Skeletal muscle satellite cell (primary cell): ENCODE data around the gene USP47.
"Not testable (repeated sequence)": the region's sequence is repeated elsewhere in the genome, so short reads cannot be mapped to it uniquely, and the experiment has no call there.

Experiments used
- H3K27me3 ChIP-seq: 2 replicates; pipeline ENCODE4 v1.7.0; 2013; ENCODE audit warnings: low read length; ENCODE audit not compliant: control insufficient read depth, insufficient read depth
- H3K36me3 ChIP-seq: 2 replicates; pipeline ENCODE4 v1.7.0; 2013; ENCODE audit warnings: mild to moderate bottlenecking, control low read depth, low read length; ENCODE audit not compliant: insufficient read depth
- H3K4me1 ChIP-seq: 2 replicates; pipeline ENCODE4 v1.7.0; 2013; ENCODE audit warnings: low read length; ENCODE audit not compliant: control insufficient read depth, insufficient read depth
- H3K4me2 ChIP-seq: 2 replicates; pipeline ENCODE4 v1.7.0; 2013; ENCODE audit warnings: mild to moderate bottlenecking, low read length
- H3K4me3 ChIP-seq: 2 replicates; pipeline ENCODE4 v1.7.0; 2013; ENCODE audit warnings: low read length
- H3K9ac ChIP-seq: 2 replicates; pipeline ENCODE4 v1.7.0; 2013; ENCODE audit warnings: mild to moderate bottlenecking, low read depth, low read length, moderate library complexity
- H3K9me3 ChIP-seq: replicated peaks from 2 replicates; pipeline ENCODE4 v1.7.0; 2013; ENCODE audit warnings: mild to moderate bottlenecking, control low read depth, low read length

USP47 gene

DNA sequence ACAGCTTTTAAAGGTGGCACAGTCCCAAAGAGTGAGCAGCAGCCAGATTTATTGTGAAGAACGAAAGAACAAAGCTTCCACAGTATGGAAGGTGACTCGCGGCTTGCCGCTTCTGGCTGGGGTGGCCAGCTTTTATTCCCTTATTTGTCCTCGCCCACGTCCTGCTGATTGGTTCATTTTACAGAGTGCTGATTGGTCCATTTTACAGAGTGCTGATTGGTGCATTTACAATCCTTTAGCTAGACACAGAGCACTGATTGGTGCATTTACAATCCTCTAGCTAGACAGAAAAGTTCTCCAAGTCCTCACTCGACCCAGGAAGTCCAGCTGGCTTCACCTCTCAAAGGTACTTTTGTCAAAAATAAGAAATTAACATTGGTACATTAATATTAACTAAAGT lies 10.4 kb upstream of the USP47 start:
- not testable (repeated sequence) for H3K36me3 ChIP-seq, H3K9me3 ChIP-seq, H3K27me3 ChIP-seq, H3K9ac ChIP-seq, H3K4me1 ChIP-seq, H3K4me2 ChIP-seq, H3K4me3 ChIP-seq

GRCh38 chr11:11836676-11837231 lies 5.0 kb upstream of the USP47 start:
- Histone ChIP-seq H3K4me3 (no peak overlapping the region), H3K36me3 (no peaks in the 10 kb centered on the region), H3K9ac (no peak overlapping the region), H3K9me3 (no peaks in the 10 kb centered on the region), H3K4me2 (no peak overlapping the region), H3K4me1 (no peaks in the 10 kb centered on the region), H3K27me3 (no peaks in the 10 kb centered on the region)

GRCh38 chr11:11839718-11840117 lies 2.1 kb upstream of the USP47 start:
- Histone ChIP-seq H3K36me3 (no peaks in the 10 kb centered on the region), H3K4me3 (no peak overlapping the region), H3K9me3 (no peaks in the 10 kb centered on the region), H3K9ac (no peak overlapping the region), H3K4me2 (no peak overlapping the region), H3K4me1 (peaks cover 11% of the 10 kb centered on the region), H3K27me3 (no peaks in the 10 kb centered on the region)

DNA sequence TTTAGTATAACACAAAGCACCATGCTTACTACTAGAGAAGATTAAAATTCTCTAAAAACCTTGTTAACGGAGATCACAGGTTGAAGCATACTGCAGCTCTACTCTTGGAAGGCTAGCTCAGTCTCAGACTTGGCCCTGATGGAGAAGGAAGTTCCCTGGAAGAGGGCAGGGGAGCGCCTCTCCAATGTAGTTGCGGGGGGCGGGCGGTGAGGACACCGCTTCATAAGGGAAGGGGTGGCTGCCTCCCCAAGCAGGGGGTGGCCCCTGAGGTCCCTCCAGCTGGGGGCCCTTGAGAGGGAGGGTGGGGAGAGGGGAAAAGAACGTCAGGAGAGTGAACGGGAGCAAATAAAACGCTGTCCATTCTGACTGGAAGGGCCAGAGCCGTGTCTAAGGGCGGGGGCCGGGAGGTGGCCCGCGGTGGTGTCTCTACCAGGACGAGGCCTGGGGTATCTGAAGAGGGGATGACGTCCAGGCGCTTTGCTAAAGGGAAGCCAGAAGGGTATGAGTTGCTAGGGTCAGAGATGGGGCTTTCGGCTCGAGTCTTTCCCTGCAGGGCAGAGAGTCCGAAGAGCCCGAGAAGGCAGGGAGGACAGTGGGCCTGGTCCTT lies 553 bp upstream of the USP47 start:
- H3K36me3 ChIP-seq = no peaks in the 10 kb centered on the region
- H3K4me3 ChIP-seq = peak overlapping the region; percentile 83
- H3K9ac ChIP-seq = peak overlapping the region; percentile 98
- no peaks in the 10 kb centered on the region for H3K9me3 ChIP-seq
- peak overlapping the region; percentile 83 for H3K4me2 ChIP-seq
- H3K27me3 ChIP-seq = no peaks in the 10 kb centered on the region
- peaks cover 25% of the 10 kb centered on the region for H3K4me1 ChIP-seq

DNA sequence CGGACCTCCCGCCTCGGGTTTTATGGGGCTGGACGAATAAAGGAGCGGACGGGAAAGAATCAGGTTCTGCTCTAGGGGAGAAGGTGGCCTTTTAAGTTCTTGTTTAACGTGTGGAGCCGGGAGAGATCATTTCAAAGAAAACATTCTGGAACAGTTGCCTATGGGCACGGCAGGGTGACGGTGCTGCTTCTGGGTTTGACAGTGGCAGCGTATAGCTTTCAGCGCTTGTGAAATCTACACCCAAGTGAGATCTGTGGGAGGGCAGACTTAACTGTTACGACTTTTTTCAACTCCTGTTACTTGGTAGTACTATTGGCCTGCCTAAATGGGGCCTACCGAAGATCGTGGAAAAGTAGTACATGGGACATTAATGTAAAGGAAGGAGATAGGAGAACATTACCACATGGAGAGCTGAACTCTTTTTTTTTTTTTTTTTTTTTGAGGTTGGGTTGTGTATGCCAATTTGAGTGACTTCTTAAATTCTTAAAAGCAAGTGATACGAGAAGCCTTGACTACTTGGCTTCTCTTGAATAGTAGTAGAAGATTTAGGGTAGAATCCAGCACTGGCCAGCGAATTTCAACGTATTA lies 743 bp downstream of the USP47 start:
- H3K9ac ChIP-seq = peak overlapping the region; percentile 98
- H3K36me3 ChIP-seq = no peaks in the 10 kb centered on the region
- peak overlapping the region; percentile 83 for H3K4me3 ChIP-seq
- peak overlapping the region; percentile 83 for H3K4me2 ChIP-seq
- H3K9me3 ChIP-seq = no peaks in the 10 kb centered on the region
- peaks cover 25% of the 10 kb centered on the region for H3K4me1 ChIP-seq
- H3K27me3 ChIP-seq = no peaks in the 10 kb centered on the region

- Histone ChIP-seq H3K4me1 (peaks cover 25% of the 10 kb centered on the region), H3K36me3 (no peaks in the 10 kb centered on the region), H3K9ac (peak overlapping the region; percentile 98), H3K4me3 (peak overlapping the region; percentile 83), H3K9me3 (no peaks in the 10 kb centered on the region), H3K27me3 (no peaks in the 10 kb centered on the region), H3K4me2 (peak overlapping the region; percentile 83)
Measured at GRCh38 chr11:11843211-11843621, 1.4 kb downstream of the USP47 start.

DNA sequence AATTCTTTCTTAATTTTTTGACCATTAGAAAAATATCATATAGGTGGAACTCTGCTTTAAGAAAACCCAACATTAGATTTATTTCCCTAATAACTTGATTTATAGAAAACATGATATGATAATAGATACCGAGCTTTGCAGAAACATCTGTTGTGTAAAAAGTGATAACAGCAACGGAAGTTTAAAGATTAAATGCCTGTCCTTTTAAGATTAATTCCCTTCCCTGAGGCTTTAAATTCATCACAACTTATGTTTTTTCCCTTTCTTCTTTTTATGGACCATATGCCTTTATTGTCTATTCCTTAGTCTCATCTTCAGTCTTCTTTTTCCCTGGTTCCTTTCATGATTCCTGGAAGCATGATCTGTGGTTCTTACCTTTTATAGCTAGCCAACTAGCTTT lies 1.9 kb downstream of the USP47 start:
- Histone ChIP-seq H3K9me3 (no peaks in the 10 kb centered on the region), H3K36me3 (no peaks in the 10 kb centered on the region), H3K4me1 (peaks cover 25% of the 10 kb centered on the region), H3K9ac (peak overlapping the region; percentile 98), H3K27me3 (no peaks in the 10 kb centered on the region), H3K4me3 (peak overlapping the region; percentile 83), H3K4me2 (peak overlapping the region; percentile 83)

DNA sequence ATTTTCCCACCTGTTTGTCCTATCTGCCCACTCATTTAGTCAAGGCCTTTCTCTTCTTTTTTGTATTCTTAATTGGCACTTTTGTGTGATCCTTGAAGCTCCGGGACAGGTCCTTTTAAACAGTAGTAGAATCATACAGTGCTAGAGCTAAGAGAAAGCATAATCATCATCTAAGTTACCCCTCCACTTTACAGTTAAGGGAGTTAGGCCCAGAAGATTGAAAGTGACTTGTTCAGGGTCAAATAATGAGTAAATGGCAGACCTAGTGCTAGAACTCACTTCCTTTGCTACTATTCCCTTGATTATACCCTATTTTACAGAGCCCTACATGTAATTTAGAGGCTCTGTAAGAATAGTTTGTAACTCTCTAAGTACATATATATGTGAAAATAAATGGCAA lies 2.5 kb downstream of the USP47 start:
- Histone ChIP-seq H3K4me2 (peak overlapping the region; percentile 83), H3K36me3 (no peaks in the 10 kb centered on the region), H3K4me1 (peaks cover 29% of the 10 kb centered on the region), H3K27me3 (no peaks in the 10 kb centered on the region), H3K4me3 (peak overlapping the region; percentile 83), H3K9ac (peak overlapping the region; percentile 98), H3K9me3 (no peaks in the 10 kb centered on the region)

- peak overlapping the region; percentile 83 for H3K4me2 ChIP-seq
- no peaks in the 10 kb centered on the region for H3K9me3 ChIP-seq
- H3K4me1 ChIP-seq = peaks cover 37% of the 10 kb centered on the region
- H3K27me3 ChIP-seq = no peaks in the 10 kb centered on the region
- H3K4me3 ChIP-seq = no peak overlapping the region
- no peak overlapping the region for H3K9ac ChIP-seq
- H3K36me3 ChIP-seq = no peaks in the 10 kb centered on the region
Measured at GRCh38 chr11:11845071-11845470, 3.3 kb downstream of the USP47 start.

- Histone ChIP-seq H3K27me3 (no peaks in the 10 kb centered on the region), H3K9ac (no peak overlapping the region), H3K36me3 (no peaks in the 10 kb centered on the region), H3K4me2 (peak overlapping the region; percentile 83), H3K4me1 (peaks cover 42% of the 10 kb centered on the region), H3K9me3 (no peaks in the 10 kb centered on the region), H3K4me3 (no peak overlapping the region)
Measured at GRCh38 chr11:11845551-11845950, 3.8 kb downstream of the USP47 start.

DNA sequence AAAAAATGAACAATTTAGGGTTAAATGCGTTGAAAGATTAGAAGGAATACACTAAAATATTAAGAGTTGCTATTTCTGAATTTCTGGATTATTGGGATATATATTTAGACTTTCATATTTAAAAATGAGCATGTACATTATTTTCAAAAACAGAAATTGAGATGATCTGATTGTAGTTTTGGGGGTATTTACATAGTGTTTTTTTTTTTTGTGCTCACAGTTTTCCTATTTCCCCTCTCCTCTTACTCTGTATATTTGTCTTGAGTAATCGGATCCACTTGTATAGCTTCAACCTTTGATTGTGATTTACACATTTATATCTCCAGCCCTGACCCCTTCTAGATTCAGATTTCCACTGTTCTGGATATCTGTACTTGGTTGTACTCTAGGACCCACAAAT lies 5.3 kb downstream of the USP47 start:
- H3K27me3 ChIP-seq = no peaks in the 10 kb centered on the region
- no peak overlapping the region for H3K9ac ChIP-seq
- no peak overlapping the region for H3K4me3 ChIP-seq
- no peaks in the 10 kb centered on the region for H3K9me3 ChIP-seq
- H3K36me3 ChIP-seq = no peaks in the 10 kb centered on the region
- H3K4me2 ChIP-seq = no peak overlapping the region
- peaks cover 44% of the 10 kb centered on the region for H3K4me1 ChIP-seq
